H4 (cell line): Measurements from ENCODE around the gene WASL. TPM values are rescaled to one million over a fixed set of nuclear protein-coding genes. Genes with fewer than 3 reads are reported as not detected.
"Not testable (repeated sequence)": the region's sequence is repeated elsewhere in the genome, so short reads cannot be mapped to it uniquely, and the experiment has no call there.

Experiments
- DNase-seq: peaks from one replicate; pipeline ENCODE4 v3.0.0-alpha.2; 2015; ENCODE audit warnings: low spot score
- total RNA-seq: library from RNA; depleted of rRNA; stranded (reverse); fragments of >200 nt; shearing (Covaris generic); gene quantifications from 2 replicates; pipeline ENCODE4 v1.2.3, GENCODE V29; 2014

The WASL gene
- total RNA-seq, 1 experiment from 2014 or later = 12.8 TPM

GRCh38 chr7:123734498-123734897 lies 14.3 kb downstream of the WASL start:
- DNase-seq = no peak

- DNase-seq = no peak
Observed at GRCh38 chr7:123732413-123733091, 16.3 kb downstream of the WASL start.

GRCh38 chr7:123729218-123729578 lies 19.6 kb downstream of the WASL start:
- DNase-seq = no peak

GRCh38 chr7:123727071-123727837 lies 21.5 kb downstream of the WASL start:
- DNase-seq = peak; percentile 80

GRCh38 chr7:123725586-123726171 lies 23.1 kb downstream of the WASL start:
- DNase-seq = no peak

GRCh38 chr7:123724817-123725253 lies 24.0 kb downstream of the WASL start:
- no peak for DNase-seq

GRCh38 chr7:123723913-123724312 lies 24.9 kb downstream of the WASL start:
- DNase-seq = no peak

- DNase-seq = not testable (repeated sequence)
Observed at GRCh38 chr7:123720527-123720926, 28.3 kb downstream of the WASL start.

- no peak for DNase-seq
Observed at GRCh38 chr7:123719197-123719721, 29.5 kb downstream of the WASL start.

- no peak for DNase-seq
Observed at GRCh38 chr7:123718773-123719172, 30.0 kb downstream of the WASL start.

- no peak for DNase-seq
Observed at GRCh38 chr7:123717689-123718088, 31.1 kb downstream of the WASL start.

- no peak for DNase-seq
Observed at GRCh38 chr7:123716877-123717276, 31.9 kb downstream of the WASL start.

GRCh38 chr7:123715799-123716198 lies 33.0 kb downstream of the WASL start:
- no peak for DNase-seq

- no peak for DNase-seq
Observed at GRCh38 chr7:123715198-123715597, 33.6 kb downstream of the WASL start.

GRCh38 chr7:123714296-123715080 lies 34.3 kb downstream of the WASL start:
- no peak for DNase-seq

GRCh38 chr7:123712619-123713018 lies 36.2 kb downstream of the WASL start:
- peak; percentile 38 for DNase-seq

GRCh38 chr7:123711832-123712293 lies 36.9 kb downstream of the WASL start:
- no peak for DNase-seq

- DNase-seq = no peak
Observed at GRCh38 chr7:123710683-123711082, 38.1 kb downstream of the WASL start.

- DNase-seq = no peak
Observed at GRCh38 chr7:123709525-123709924, 39.3 kb downstream of the WASL start.

- DNase-seq = no peak
Observed at GRCh38 chr7:123705211-123705901, 43.4 kb downstream of the WASL start.
